WTC11 (cell line): ENCODE data around the gene HPCAL1.

ENCODE experiments used
- CTCF ChIP-seq: fragments of 200-600 bp; IDR thresholded peaks from 2 replicates; pipeline ENCODE4 v1.8.0; 2022; ENCODE audit warnings: antibody characterized with exemption
- GABPB1 ChIP-seq: sonication (generic); formaldehyde crosslinking; IDR thresholded peaks from 2 replicates; pipeline ENCODE4 v1.8.1; 2023; ENCODE audit warnings: mild to moderate bottlenecking, missing genetic modification reagents
- TP53 ChIP-seq: sonication (generic); formaldehyde crosslinking; IDR thresholded peaks from 2 replicates; pipeline ENCODE4 v1.8.1; 2023; ENCODE audit warnings: mild to moderate bottlenecking, missing genetic modification reagents

DNA sequence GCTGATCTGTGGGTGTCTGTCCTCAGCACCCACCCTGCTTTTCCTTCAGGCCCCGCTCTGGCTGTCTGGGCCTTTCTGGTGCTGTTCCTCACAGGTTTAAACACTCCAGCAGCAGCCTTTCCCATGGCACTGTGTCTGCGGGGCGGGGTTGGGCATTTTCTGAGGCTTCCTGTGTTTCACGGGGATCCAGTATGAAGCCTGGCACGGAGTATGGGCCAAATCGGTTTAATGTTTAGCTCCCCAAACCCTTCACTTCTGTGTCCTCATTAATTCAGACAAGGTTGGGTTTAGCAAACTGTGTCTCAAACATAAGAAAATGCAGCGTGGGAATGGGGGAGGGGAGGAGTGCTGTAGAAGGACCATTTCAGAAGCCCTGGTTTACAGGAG is 44.9 kb downstream of the HPCAL1 start:
- TF ChIP-seq GABPB1 (CRISPR knock-in tag), result no peak
- no peak for TF ChIP-seq CTCF
- TF ChIP-seq TP53 (CRISPR knock-in tag), result no peak
